ENCODE data around the gene CD70.
"Not testable (repeated sequence)": the region's sequence is repeated elsewhere in the genome, so short reads cannot be mapped to it uniquely, and the experiment has no call there.

The CD70 gene

DNA sequence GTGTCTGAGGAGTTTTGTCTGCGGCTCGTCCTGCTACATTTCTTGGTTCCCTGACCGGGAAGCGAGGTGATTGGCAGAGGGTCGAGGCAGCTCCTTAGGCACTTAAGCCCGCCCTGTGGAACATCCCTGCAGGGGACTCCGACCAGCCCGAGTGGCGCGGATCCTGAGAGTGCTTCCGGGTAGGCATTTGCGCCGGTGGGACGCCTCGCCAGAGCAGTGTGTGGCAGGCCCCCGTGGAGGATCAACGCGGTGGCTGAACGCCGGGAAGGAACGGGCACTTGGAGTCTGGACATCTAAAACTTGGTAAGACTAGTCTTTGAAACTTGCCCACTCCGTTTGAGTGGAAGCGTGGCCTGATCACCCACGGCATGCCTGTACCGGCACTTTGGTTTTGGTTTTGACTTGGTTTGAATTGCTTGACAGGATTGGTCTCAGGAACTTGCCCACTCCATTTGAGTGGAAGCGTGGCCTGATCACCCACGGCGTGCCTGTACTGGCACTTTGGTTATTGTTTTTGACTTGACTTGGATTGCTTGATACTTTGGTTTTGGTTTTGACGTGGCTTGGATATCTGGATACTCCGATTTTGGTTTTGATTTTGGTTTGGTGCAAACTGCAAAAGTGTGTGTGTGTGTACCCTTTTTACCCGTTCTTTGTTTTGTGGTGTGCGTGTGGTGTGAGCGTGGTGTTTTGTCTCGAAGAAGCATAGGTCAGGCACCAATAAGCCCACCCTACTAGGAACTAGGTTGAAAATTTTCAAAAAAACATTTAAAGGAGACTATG is 6.7 kb upstream of the CD70 start:
- DNase-seq, result not testable (repeated sequence)

DNA sequence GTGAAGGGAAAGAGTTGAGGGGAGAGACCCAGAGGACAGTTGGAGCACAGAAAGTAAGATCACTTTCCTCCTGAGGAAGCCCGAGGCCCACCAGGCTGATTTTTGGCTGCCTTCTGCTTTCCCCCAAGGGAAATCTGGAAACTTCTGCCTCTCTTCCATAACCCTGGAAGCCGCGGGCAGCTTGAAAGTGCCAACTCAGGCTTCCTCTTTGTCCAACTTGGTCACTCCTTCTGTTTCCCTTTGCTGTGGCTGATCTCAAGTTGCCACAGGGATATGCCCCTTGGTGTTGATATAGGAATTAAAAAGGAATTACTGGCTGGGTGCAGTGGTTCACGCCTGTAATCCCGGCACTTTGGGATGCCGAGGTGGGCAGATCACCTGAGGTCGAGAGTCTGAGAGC is 5.7 kb upstream of the CD70 start:
- no peak for DNase-seq

DNA sequence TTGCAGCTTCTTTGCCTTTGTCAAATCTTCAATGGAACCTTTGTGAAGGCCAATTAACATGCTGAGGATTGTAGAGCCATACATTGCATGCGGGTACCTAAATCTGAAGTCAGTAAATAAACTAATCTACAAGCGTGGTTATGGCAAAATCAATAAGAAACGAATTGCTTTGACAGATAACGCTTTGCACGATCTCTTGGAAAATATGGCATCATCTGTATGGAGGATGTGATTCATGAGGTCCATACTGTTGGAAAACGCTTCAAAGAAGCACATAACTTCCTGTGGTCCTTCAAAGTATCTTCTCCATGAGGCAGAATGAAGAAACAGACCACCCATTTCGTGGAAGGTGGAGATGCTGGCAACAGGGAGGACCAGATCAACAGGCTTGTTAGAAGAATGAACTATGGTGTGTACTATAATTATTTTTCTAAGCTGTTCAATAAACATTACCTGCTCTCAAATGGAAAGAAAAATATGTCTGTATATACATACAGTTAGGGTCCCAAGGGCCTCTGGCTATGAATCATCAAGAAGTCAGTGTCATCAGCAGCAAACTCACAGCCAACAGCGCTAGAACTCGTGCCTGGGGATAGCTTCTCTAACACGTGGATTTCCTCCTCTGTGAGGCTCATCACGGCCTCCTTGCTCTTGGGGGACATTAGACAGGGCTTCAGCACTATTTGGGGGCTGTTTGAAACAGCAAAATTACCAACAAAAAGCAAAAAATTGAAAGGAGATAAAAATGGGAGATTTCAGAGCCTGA is 2.9 kb upstream of the CD70 start:
- DNase-seq, result no peak

DNA sequence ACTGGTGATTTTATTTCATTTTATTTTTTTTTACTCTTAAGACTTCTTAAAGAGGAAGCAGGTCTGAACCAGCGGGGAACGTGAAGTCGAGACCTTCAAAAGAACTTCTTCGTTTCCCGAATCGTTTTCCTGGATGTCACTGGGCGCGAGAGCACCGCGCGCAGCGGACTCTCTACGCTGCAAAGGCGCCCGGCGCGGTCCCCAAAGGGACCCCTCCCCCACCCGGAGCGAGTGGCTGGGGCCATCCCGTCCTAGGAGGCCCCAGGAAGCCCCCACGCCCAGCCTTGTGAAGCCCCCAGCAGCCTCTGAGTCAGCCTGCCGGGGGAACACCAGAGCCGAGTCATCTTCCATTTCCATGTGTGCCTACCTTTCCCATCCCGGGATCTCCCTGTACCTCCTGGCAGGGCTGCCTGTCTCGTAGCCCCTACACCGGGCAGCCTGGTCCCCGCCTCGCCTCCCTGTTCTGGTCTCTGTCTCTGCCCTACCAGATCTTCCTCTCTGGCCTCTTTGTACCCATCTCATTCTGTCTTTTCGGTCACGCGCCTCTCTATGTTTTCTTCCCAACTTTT is 608 bp downstream of the CD70 start:
- no peak for DNase-seq

DNA sequence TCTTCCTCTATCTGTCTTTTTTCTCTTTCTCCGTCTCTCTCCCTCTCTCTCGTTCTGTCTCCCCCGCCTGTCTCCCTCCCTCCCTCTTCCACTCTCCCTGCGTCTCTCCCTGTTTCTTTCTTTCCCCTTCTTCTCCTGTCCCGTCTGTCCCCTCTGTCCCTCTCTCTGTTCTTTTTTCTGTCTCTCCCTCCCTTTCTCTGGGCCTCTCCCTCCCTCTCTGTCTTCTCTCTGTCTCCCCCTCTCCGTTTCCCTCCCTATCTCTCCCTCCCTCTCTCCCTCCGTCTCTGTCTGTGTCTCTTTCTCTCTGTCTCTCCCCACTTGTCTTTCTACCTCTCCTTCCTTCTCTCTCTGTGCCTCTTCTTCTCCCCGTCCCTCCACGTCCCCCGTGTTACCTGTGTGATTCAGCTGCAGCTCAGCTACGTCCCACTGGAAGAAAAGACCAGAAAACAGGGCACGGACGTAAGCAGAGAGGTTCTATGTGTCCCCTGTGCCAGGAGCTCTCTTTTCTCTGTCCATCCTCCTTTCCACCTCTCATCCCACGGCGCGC is 1.2 kb downstream of the CD70 start:
- DNase-seq, result no peak

DNA sequence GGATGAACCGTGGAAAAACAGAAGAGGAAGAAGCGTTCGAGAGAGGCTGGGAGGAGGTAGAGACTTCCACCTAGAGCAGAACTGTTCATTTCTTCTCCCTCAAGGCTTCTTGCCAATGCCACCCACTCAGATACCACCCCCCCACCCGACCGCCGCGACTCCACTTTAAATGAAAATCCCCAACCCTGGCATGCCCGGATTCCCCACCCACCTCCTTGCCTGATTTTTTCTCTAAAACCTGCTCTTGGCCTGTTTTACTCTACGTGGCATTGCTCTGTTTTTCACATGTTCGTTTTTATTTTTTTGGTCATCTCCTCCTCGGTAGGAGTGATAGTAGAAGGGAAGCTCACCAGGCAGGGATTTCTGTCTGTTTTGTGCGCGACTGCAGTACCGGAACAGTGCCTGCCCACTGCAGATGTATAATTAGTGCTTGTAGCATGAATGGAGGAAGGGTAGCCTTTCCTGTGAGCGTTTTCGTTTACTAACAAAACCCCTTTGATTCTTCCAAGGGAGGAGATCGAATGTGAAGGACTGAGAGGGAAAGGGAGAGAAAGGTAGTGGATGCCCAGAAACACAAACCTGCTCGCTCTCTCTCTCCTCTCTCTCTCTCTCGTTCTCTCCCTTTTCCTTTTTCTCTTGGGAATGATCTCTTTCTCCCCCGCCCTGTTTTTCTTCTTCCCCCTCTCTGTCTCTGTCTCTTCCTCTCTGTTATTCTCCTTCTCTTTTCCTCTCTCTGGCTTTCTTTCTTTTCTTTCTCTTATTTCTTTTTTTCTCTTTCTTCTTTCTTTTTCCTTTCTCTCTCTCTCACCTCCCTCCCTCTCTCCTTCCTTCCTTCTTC is 2.2 kb downstream of the CD70 start:
- DNase-seq, result no peak

DNA sequence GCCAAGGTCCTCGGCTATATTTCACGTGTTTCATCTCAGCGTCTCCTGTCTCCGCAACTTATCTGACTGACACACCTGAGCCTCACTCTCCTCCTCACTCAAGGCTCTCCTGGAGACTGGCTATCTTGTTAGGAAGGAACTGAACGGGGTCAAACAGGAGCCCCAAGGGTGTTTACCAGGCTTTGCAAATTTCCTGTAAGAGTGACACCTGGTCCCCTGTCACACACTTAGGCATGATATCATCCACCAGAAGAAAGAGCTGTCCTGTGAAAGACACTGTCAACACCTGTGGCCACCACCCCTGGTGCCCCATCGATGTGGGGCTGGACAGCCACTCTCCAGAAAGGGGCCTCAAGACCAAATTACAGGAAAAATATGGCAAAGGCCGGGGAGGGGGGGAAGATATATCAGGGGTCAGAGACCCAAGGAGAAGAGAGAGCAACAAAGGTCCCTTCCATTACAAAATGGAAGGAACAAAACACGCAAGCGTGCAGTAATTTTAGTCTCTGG is 2.9 kb downstream of the CD70 start:
- no peak for DNase-seq

DNA sequence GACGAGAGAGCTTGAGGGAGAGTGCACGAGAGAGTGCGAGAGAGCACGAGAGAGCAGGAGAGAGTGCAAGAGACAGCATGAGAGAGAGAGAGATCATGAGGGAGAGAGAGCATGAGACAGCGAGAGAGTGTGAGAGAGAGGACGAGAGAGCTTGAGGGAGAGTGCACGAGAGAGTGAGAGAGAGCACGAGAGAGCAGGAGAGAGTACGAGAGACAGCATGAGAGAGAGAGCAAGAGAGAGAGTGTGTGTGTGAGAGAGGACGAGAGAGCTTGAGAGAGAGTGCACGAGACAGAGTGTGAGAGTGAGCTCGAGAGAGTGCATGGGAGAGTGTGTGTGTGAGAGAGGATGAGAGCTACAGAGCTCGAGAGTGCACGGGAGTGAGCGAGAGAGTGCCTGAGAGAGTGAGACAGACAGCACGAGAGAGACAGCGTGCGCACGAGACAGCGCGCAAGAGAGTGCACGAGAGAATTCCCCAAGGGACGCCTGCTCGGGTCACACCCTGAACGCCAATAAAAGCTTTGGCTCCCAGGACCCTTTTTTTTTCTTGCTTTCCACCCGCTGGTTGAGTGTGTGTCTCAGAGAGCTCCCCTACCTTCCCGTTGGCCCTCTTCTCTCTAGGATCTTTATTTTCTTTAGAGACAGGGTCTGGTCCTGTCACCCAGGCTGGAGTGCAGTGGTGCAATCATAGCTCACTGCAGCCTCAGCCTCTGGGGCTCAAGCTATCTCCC is 3.7 kb downstream of the CD70 start:
- DNase-seq, result no peak

DNA sequence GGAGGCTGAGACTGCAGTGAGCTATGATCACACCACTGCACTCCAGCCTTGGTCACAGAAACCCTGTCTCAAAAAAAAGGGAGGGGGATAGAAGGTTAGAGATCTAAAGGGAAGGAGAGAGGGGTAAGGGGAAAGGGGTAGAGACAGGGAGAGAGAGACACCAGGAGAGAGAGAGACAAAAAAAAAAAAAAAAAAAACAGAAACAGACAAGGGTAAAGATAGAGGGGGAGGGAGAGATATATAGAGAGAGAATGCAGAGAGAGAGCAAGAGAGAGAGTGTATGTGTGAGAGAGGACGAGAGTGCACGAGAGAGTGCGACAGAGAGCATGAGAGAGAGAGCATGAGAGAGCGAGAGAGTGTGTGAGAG is 4.2 kb downstream of the CD70 start:
- no peak for DNase-seq

DNA sequence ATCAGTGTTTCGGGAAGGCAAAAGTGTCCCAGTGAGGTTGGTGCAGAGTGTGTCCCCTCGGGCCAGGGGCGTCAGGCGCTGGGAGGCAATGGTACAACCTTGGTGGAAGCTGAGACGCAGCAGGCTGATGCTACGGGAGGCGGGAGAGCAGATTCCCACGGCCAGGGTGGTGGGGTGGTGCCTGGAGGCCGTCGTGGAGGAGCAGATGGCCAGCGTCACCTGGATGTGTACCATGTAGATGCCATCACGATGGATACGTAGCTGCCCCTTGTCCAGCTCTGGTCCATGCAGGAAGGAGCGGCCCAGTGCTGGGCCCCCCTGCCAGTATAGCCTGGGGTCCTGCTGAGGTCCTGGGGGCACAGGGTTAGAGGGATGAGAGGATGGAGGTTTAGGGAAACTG is 4.9 kb downstream of the CD70 start:
- DNase-seq, result no peak

DNA sequence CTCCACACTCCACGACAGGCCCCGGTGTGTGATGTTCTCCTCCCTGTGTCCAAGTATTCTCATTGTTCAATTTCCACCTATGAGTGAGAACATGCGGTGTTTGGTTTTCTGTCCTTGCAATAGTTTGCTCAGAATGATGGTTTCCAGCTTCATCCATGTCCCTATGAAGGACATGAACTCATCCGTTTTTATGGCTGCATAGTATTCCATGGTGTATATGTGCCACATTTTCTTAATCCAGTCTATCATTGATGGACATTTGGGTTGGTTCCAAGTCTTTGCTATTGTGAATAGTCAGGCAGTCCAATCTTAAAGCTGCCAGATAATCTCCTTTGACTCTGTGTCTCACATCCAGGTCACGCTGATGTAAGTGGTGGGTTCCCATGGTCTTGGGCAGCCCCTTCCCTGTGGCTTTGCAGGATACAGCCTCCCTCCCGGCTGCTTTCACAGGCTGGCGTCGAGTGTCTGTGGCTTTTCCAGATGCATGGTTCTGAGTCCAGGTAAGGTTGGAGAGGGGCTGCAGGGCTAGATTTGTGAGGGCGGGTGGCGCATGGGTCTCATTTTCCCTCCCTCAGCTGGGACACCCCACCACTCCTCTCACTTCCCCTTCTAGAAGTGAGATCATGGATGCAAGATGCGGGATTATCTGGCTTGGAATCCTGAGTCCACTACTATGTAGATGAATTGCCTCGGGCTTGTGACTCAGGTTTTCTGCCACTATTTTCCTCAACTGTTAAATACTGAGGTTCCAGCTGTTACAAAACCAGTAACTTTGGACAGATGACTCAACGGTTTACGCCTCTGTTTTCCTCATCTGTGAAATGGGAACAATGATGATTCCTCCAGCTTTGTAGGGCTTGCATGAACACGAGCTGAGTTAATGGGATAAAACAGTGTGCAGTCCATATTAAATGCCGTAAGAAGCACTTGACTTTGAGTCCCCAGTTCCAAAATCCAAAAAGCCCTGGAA is 8.2 kb downstream of the CD70 start:
- DNase-seq, result not testable (repeated sequence)

DNA sequence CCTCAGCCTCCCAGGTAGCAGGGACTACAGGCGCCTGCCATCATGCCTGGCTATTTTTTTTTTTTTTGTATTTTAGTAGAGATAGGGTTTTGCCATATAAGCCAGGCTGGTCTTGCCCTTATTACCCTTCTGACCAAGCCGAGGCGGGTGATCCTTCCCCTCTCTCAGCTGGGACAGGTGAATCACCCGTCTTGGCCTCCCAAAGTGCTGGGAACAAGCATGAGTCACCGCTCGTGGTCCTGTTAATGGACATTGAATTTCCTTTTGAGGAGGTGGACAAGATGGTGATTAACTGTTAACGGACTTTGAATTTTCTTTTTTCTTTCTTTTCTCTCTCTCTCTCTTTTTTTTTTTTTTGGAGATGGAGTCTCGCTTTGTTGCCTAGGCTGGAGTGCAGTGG is 10.6 kb downstream of the CD70 start:
- no peak for DNase-seq

DNA sequence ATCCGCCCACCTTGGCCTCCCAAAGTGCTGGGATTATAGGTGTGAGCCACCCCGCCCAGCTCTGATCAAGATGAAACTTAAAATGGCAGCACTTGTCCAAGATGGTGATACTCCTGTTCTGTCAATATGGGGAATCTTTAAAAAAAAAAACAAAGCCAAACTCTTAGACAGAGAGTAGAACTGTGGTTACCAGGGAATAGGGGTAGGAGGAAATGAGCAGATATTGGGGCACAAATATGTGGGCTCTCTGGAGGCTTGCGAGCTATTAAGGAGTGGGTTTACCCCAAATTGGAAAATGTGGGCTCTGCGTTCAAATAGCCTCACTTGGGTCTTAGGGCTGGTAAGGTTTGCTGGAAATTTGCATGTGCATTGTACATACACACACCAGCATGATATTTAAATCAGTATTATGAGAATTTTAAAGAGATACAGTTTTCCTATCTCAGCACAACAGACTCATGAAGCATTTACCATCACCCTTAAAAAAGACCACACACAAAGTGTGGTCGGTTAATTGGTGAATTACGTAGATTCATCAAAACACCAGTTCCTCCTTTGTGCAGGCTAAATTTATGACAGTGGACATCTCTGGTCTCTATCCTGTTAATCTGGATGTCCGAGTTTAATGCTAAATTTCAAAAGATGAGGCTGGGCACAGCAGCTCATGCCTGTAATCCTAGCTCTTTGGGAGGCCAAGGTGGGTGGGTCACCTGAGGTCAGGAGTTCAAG is 11.3 kb downstream of the CD70 start:
- no peak for DNase-seq

DNA sequence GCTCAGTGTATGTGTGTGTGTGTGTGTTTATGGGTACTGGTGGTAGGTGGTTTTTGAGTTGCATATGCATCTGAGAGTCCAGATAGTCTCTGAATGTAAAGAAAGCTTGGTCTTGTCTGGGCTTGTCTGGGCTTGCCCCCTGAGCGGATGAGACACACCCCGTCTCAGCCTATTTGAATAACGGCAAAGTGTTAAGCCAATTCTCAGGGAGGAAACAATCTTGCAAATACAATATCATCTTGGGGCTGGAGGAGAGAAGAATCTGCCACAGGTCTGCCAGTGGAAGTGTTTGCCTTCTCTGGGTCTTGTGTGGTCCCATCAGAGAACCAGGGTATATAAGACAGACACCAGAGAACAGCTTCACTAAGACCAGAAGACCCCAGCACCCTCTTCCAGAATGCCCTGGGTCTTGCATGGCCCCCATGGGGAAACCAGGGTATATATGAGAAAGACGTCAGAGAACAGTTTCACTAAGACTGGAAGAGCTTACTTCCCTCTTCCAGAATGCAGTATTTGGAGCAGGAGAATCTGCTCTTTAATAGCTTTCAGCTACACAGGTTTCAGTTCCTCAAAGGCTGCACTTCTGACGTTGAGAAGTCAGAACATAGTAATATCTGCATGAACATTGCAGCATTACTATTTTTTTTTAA is 13.3 kb downstream of the CD70 start:
- no peak for DNase-seq

DNA sequence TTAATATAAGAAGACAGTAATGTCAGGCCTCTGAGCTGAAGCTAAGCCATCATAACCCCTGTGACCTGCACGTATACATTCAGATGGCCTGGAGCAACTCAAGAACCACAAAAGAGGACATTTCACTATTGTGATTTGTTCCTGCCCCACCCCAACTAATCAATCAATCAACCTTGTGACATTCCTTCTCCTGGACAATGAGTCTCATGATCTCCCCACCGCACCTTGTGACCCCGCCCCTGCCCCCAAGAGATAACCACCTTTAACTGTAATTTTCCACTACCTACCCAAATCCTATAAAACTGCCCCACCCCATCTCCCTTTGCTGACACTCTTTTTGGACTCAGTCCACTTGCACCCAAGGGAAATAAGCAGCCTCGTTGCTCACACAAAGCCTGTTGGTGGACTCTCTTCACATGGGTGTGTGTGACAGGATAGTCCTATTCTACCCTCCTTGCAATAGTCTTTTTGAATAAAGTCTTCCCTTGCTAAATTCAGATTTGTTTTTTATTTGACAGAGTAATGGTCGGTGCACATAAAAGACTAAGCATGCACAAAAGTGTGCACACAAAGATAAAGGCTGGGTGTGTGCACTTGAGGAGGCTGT is 14.0 kb downstream of the CD70 start:
- no peak for DNase-seq

DNA sequence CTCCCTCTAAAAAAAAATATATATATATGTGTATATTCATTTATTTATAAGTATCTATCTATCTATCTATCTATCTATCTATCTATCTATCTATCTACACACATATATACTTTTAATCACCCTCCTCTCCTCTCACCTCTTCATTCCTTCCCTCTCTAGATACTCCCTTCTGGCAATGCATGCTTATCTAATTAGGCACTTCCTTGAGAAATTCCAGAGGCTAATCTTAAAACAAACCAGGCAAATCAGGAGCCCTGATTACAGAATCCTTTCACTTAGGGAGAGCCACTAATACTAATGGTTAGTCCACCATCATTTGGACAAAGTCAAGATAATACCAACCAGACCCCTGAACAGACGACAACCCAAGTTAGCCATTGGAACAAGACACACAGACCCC is 17.6 kb downstream of the CD70 start:
- DNase-seq, result no peak

DNA sequence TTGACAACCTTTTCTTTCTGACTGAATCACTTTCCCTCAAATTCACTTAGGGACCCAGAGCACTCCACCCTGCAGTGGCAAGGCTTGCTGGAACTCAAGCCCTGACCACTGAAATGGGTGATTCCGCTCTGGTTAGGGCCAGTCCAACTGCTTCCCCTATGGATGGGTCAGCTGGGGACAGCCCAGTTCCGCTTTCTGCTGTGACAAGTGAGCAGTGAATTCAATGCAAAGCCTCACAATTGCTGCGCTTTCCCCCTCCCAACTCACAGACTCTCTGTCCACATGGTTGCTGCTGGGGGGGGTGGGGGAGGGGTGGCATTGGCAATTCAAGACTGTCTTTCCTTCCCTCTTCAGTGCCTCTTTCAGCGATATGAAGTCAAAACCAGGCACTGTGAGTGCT is 18.7 kb downstream of the CD70 start:
- no peak for DNase-seq

DNA sequence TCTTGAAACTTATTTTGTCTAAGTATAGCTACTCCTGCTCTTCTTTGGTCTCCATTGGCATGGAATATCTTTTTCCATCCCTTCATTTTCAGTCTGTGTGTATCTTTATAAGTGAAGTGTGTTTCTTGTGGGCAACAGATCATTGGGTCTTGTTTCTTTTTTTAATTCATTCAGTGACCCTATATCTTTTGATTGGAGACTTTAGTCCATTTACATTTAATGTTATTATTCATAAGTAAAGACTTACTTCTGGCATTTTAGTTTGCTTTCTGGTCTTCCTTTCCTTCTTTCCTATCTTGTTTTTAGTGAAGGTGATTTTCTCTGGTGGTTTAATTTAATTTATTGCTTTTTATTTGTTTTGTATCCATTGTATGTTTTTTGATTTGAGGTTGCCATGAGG is 19.8 kb downstream of the CD70 start:
- DNase-seq, result no peak

DNA sequence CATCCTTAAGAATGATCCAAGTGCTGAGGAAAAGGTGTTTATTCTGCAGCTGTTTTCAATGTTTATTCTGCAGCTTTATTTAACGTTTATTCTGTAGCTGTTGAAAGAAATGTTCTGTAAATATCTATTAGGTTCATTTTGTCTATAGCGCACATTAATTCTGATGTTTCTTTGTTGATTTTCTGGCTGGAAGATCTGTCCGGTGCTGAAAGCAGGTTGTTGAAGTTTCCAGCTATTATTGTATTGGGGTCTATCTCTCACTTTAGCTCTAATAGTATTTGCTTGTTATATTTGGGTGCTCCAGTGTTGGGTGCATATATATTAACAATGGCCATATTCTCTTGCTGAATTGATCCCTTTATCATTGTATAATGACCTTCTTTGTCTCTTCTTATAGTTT is 20.2 kb downstream of the CD70 start:
- no peak for DNase-seq
